Type B pancreatic cell (in vitro differentiated cells): ENCODE results near the gene HTRA3. TPM values are rescaled to one million over a fixed set of nuclear protein-coding genes. Genes with fewer than 3 reads are reported as not detected.

Experiments
- DNase-seq: peaks from one replicate; pipeline ENCODE4 v3.0.0; 2021; ENCODE audit warnings: mixed read lengths; ENCODE audit not compliant: unreplicated experiment; ENCODE audit errors: extremely low spot score
- H3K27ac Mint-ChIP-seq: 2 replicates; pipeline ENCODE4 v1.8.0; 2021; ENCODE audit warnings: mild to moderate bottlenecking, mixed read lengths
- H3K27me3 Mint-ChIP-seq: 2 replicates; pipeline ENCODE4 v1.8.0; 2021; ENCODE audit warnings: mixed read lengths
- H3K36me3 Mint-ChIP-seq: 2 replicates; pipeline ENCODE4 v1.8.0; 2021; ENCODE audit warnings: mixed read lengths
- H3K4me1 Mint-ChIP-seq: one replicate; pipeline ENCODE4 v1.8.0; 2021; ENCODE audit warnings: mixed read lengths; ENCODE audit not compliant: unreplicated experiment
- H3K4me3 Mint-ChIP-seq: 2 replicates; pipeline ENCODE4 v1.8.0; 2021; ENCODE audit warnings: mild to moderate bottlenecking, mixed read lengths
- H3K9me3 Mint-ChIP-seq: 2 replicates; pipeline ENCODE4 v1.8.0; 2021; ENCODE audit warnings: mixed read lengths
- CTCF ChIP-seq: fragments of 200-600 bp; sonication (generic); conservative IDR thresholded peaks from 2 replicates; pipeline ENCODE4 v1.5.0; 2021; ENCODE audit warnings: antibody characterized with exemption, mild to moderate bottlenecking
- total RNA-seq: library from RNA; stranded (reverse); gene quantifications from 2 replicates; pipeline ENCODE4 v1.2.1, GENCODE V29; 2021; ENCODE audit warnings: low replicate concordance

Gene HTRA3
- total RNA-seq, 1 donor from 2014 or later = 4.4 TPM

- peak; percentile 54 for DNase-seq
- peaks cover 25% of the 10 kb centered on the region for H3K4me1 Mint-ChIP-seq
- H3K27me3 Mint-ChIP-seq = no peaks in the 10 kb centered on the region
- peaks cover 3% of the 10 kb centered on the region for H3K36me3 Mint-ChIP-seq
- H3K4me3 Mint-ChIP-seq = no peak overlapping the region
- H3K9me3 Mint-ChIP-seq = peaks cover 6% of the 10 kb centered on the region
- no peak overlapping the region for H3K27ac Mint-ChIP-seq
- no peak for TF ChIP-seq CTCF
Measured at GRCh38 chr4:8353158-8353669, 83.7 kb downstream of the HTRA3 start.

- Mint-ChIP-seq H3K9me3 (peaks cover 6% of the 10 kb centered on the region), H3K27me3 (no peaks in the 10 kb centered on the region), H3K36me3 (peaks cover 3% of the 10 kb centered on the region), H3K4me1 (peaks cover 26% of the 10 kb centered on the region), H3K4me3 (no peak overlapping the region), H3K27ac (no peak overlapping the region)
- peak; percentile 45 for DNase-seq
- no peak for TF ChIP-seq CTCF
Measured at GRCh38 chr4:8353912-8354453, 84.4 kb downstream of the HTRA3 start.

- peaks cover 6% of the 10 kb centered on the region for H3K9me3 Mint-ChIP-seq
- peaks cover 26% of the 10 kb centered on the region for H3K4me1 Mint-ChIP-seq
- no peak overlapping the region for H3K27ac Mint-ChIP-seq
- peaks cover 3% of the 10 kb centered on the region for H3K36me3 Mint-ChIP-seq
- H3K4me3 Mint-ChIP-seq = no peak overlapping the region
- DNase-seq = no peak
- no peak for TF ChIP-seq CTCF
- H3K27me3 Mint-ChIP-seq = no peaks in the 10 kb centered on the region
Measured at GRCh38 chr4:8355306-8355705, 85.8 kb downstream of the HTRA3 start.

GRCh38 chr4:8355864-8356565 is 86.5 kb downstream of the HTRA3 start:
- peaks cover 26% of the 10 kb centered on the region for H3K4me1 Mint-ChIP-seq
- peak; percentile 37 for DNase-seq
- H3K27ac Mint-ChIP-seq = no peak overlapping the region

More at GRCh38 chr4:8355864-8356565, 86.5 kb downstream of the HTRA3 start:
- no peak for TF ChIP-seq CTCF
- Mint-ChIP-seq H3K4me3 (no peak overlapping the region), H3K9me3 (peaks cover 6% of the 10 kb centered on the region), H3K27me3 (no peaks in the 10 kb centered on the region), H3K36me3 (peaks cover 3% of the 10 kb centered on the region)

Other genes with a start within 250 kb of the HTRA3 start
- 2.6 and 3.4 TPM in 2 replicates for gene ABLIM2, start 110.9 kb upstream of the HTRA3 start, total RNA-seq
- gene SH3TC1, start 70.5 kb upstream of the HTRA3 start, total RNA-seq = 5.4 and 6.9 TPM in 2 replicates
- gene ACOX3, start 171.0 kb downstream of the HTRA3 start, total RNA-seq = 34.0 and 43.8 TPM in 2 replicates
- 32.3 and 33.5 TPM in 2 replicates for gene TRMT44, start 171.0 kb downstream of the HTRA3 start, total RNA-seq